C1 segment of cervical spinal cord (tissue), 14 donors: ENCODE results near the gene SVOPL.

Experiments used
- DNase-seq, 14 donors: peaks; one replicate each; lab custom pipeline; 2025; lab: John Stamatoyannopoulos, UW

Gene SVOPL

GRCh38 chr7:138564365-138564764 lies 136.8 kb downstream of the SVOPL start:
- no peak for DNase-seq

GRCh38 chr7:138563808-138564207 lies 137.4 kb downstream of the SVOPL start:
- no peak for DNase-seq

DNA sequence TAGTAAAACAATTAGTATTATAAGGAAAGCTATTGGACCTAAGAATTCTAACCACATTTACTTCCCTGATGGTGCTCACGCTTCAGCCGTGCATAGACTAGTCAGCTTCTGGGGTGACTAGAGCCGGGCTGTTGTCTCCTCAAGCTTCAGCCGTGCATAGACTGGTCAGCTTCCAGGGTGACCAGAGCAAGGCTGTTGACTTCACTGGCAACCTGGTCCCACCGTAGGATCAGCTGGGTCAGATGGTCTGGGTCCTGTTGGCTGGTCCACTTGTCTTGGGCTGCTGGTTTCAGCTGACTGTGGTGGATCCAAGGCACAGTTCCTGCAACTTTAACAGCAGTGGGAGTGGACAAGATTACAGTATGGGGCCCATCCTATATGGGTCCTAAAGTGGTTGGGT lies 141.7 kb downstream of the SVOPL start:
- DNase-seq, result no peak

- DNase-seq, result no peak
These were observed 144.2 kb downstream of the SVOPL start for GRCh38 chr7:138556771-138557484.

- DNase-seq, result no peak
These were observed 145.5 kb downstream of the SVOPL start for GRCh38 chr7:138555684-138556083.

DNA sequence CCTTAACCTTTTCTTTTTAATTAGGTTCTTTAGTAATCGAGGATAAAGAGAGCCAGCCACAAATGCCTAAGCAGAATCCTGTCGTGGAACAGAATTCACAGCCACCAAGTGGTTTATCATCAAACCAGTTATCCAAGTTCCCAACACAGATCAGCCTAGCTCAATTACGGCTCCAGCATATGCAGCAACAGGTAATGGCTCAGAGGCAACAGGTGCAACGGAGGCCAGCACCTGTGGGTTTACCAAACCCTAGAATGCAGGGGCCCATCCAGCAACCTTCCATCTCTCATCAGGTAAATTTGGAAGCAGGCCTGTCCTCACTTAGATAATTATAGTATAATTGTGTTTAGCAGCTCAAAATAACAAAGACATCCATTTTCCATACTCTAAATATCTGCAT lies 146.5 kb downstream of the SVOPL start:
- DNase-seq, result no peak

- no peak for DNase-seq
These were observed 147.4 kb downstream of the SVOPL start for GRCh38 chr7:138553805-138554204.

DNA sequence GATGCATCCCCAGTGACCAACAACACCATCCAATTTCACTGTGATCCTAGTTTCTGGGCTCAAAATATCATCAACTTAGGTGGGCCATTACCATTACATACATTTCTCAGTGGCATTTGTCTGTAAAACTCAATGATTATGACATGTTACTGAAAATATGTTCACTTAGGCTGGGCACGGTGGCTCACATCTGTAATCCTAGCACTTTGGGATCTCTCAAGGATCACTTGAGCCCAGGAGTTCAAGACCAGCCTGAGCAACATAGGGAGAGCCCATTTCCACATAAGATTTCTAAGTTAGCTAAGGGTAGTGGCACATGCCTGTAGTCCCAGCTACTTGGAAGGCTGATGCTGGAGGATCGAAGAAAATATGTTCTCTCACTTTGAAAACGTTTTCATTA lies 150.1 kb downstream of the SVOPL start:
- DNase-seq, result no peak

GRCh38 chr7:138550337-138550736 lies 150.8 kb downstream of the SVOPL start:
- DNase-seq, result no peak

GRCh38 chr7:138549082-138549481 lies 152.1 kb downstream of the SVOPL start:
- no peak for DNase-seq

- no peak for DNase-seq
These were observed 154.3 kb downstream of the SVOPL start for GRCh38 chr7:138546829-138547228.

DNA sequence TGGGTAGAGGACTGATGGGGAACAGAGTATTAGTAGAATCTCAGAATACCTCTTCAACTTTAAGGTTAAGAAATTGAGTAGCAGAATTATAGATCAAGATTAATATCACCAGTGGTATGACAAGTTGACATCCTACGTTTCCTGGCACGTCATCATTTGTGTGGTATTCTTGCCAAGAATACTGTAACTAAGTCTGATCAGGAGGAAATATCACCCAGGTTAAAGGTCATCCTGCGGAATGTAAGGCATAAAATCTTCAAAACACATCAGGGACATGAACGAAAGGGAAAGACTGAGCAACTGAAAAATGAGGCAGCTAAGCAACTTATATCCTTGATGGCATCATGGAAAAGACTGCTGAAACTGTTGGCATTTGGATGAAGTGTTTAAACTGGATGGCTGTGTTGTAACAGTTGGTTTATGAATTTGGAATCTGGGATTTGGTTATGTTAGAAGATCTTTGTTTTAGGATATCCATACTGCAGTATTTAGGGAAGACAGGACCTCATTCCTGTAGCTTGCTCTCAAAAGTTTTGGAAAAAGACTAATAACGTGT lies 155.0 kb downstream of the SVOPL start:
- no peak for DNase-seq

DNA sequence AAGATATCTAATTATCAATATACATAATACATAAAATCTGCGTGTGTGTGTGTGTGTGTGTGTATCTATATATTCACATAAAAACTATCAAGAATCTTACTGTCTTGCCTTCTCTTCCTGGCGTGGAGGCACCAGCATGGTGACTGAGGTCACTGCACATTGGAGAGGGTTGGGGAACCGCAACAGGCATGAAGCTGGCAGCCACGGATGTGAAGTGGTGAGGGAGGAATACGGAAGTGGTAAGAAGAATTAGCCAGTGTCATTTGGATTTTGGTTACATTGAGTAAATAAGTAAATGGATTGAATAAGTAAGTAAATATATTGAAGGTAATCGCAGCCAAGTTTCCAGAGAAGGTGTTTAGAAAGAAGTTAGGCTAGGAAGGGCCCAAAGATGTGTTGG lies 156.0 kb downstream of the SVOPL start:
- DNase-seq, result no peak
